Measurements from ENCODE around the gene FAM111A.

Gene FAM111A

GRCh38 chr11:59186130-59186594 lies 43.5 kb downstream of the FAM111A start:
- H3K36me3 ChIP-seq (ENCODE audit: control insufficient read depth in 2 of 2, insufficient read depth in 1 of 2, low read length in 2 of 2), result peaks cover 0 to 41% of the 10 kb centered on the region in 2 experiments; a peak in 1 of 3 replicates
- POLR2A ChIA-PET, result interaction anchor here (0.7 kb wide), 1 partner anchor 15 kb away, joined by 4 read pairs; the partner anchor contains the start of gene DTX4
- no peaks in the 10 kb centered on the region for H3K4me1 ChIP-seq (ENCODE audit: control insufficient read depth, insufficient read depth, low read length)
- no peak overlapping the region for H3K27ac ChIP-seq (ENCODE audit: extremely low read depth, low read depth, low read length)
- CTCF ChIA-PET, result interaction anchor here (0.6 to 4.4 kb wide), 21 partner anchors 9 to 1281 kb away, joined by 3 to 78 read pairs (median 4); partner anchors contain the start of genes DTX4 and FAM111A
- H3K9me3 ChIP-seq (ENCODE audit: control insufficient read depth, insufficient read depth, low read depth, low read length), result no peaks in the 10 kb centered on the region
- TF ChIP-seq ZNF549 (tag by site-specific recombination; IDR thresholded peaks at IDR 0.05) (no peak), ZBTB48 (tag by site-specific recombination; IDR thresholded peaks at IDR 0.05) (no peak), ZNF354C (tag by site-specific recombination; IDR thresholded peaks at IDR 0.05; ENCODE audit: borderline replicate concordance, low read depth) (no peak), SCRT2 (tag by site-specific recombination; IDR thresholded peaks at IDR 0.05) (peak; percentile 69)
- no peak overlapping the region for H3K4me3 ChIP-seq (ENCODE audit: low read depth, low read length)

GRCh38 chr11:59187035-59187434 lies 44.4 kb downstream of the FAM111A start:
- H3K4me3 ChIP-seq (ENCODE audit: low read depth, low read length), result no peak overlapping the region
- CTCF ChIA-PET, result interaction anchor here (0.9 to 4.4 kb wide), 9 partner anchors 10 to 732 kb away, joined by 3 to 78 read pairs (median 8); partner anchors contain the start of genes DTX4 and FAM111A
- TF ChIP-seq ZNF202 (tag by site-specific recombination; IDR thresholded peaks at IDR 0.05; ENCODE audit: borderline replicate concordance) (no peak), ZNF623 (tag by site-specific recombination; IDR thresholded peaks at IDR 0.05) (no peak), KLF9 (tag by site-specific recombination; IDR thresholded peaks at IDR 0.05; ENCODE audit: low read depth) (no peak), ZNF561 (tag by site-specific recombination; IDR thresholded peaks at IDR 0.05; ENCODE audit: borderline replicate concordance) (no peak), ZNF114 (tag by site-specific recombination; IDR thresholded peaks at IDR 0.05) (no peak), ZNF146 (tag by site-specific recombination; IDR thresholded peaks at IDR 0.05) (no peak), GLIS2 (tag by site-specific recombination; IDR thresholded peaks at IDR 0.05) (no peak), ZNF610 (tag by site-specific recombination; IDR thresholded peaks at IDR 0.05; ENCODE audit: borderline replicate concordance) (no peak), ZNF341 (tag by site-specific recombination; IDR thresholded peaks at IDR 0.05; ENCODE audit: low read depth) (no peak), ZNF16 (tag by site-specific recombination; IDR thresholded peaks at IDR 0.05; ENCODE audit: low read depth) (no peak), ZSCAN5A (tag by site-specific recombination; IDR thresholded peaks at IDR 0.05) (no peak)

GRCh38 chr11:59187587-59187986 lies 44.9 kb downstream of the FAM111A start:
- no peak overlapping the region for H3K27ac ChIP-seq (ENCODE audit: extremely low read depth, low read depth, low read length)
- POLR2A ChIA-PET, result no interaction called here
- H3K4me1 ChIP-seq (ENCODE audit: control insufficient read depth, insufficient read depth, low read length), result no peaks in the 10 kb centered on the region
- peaks cover 0 to 42% of the 10 kb centered on the region in 2 experiments; a peak in 1 of 3 replicates for H3K36me3 ChIP-seq (ENCODE audit: control insufficient read depth in 2 of 2, insufficient read depth in 1 of 2, low read length in 2 of 2)
- H3K9me3 ChIP-seq (ENCODE audit: control insufficient read depth, insufficient read depth, low read depth, low read length), result no peaks in the 10 kb centered on the region
- no peak overlapping the region for H3K4me3 ChIP-seq (ENCODE audit: low read depth, low read length)
- CTCF ChIA-PET, result interaction anchor here (1.3 to 4.4 kb wide), 4 partner anchors 11 to 24 kb away, joined by 6 to 78 read pairs (median 32); partner anchors contain the start of gene DTX4
- TF ChIP-seq HOXA7 (CRISPR knock-in tag; IDR thresholded peaks at IDR 0.05; ENCODE audit: borderline replicate concordance), result no peak
- no peak for TF ChIP-seq ZNF571 (tag by site-specific recombination; IDR thresholded peaks at IDR 0.05)
- TF ChIP-seq ZNF16 (tag by site-specific recombination; IDR thresholded peaks at IDR 0.05; ENCODE audit: low read depth), result no peak
- no peak for TF ChIP-seq ZNF157 (tag by site-specific recombination; IDR thresholded peaks at IDR 0.05)
- TF ChIP-seq ZNF18 (tag by site-specific recombination; IDR thresholded peaks at IDR 0.05), result no peak
- no peak for TF ChIP-seq ZNF404 (tag by site-specific recombination; IDR thresholded peaks at IDR 0.05)
- no peak for TF ChIP-seq ZNF624 (tag by site-specific recombination; IDR thresholded peaks at IDR 0.05)
- TF ChIP-seq ZNF280D (tag by site-specific recombination; IDR thresholded peaks at IDR 0.05), result no peak
- TF ChIP-seq SP2 (tag by site-specific recombination; IDR thresholded peaks at IDR 0.05), result no peak
- no peak for TF ChIP-seq ZNF112 (tag by site-specific recombination; IDR thresholded peaks at IDR 0.05)
- no peak for TF ChIP-seq IKZF3 (tag by site-specific recombination; IDR thresholded peaks at IDR 0.05)
- TF ChIP-seq ZNF707 (tag by site-specific recombination; IDR thresholded peaks at IDR 0.05), result no peak
- no peak for TF ChIP-seq SCRT2 (tag by site-specific recombination; IDR thresholded peaks at IDR 0.05)

More at GRCh38 chr11:59187035-59187434, 44.4 kb downstream of the FAM111A start:
- Histone ChIP-seq H3K36me3 (ENCODE audit: control insufficient read depth in 2 of 2, insufficient read depth in 1 of 2, low read length in 2 of 2) (peaks cover 0 to 42% of the 10 kb centered on the region in 2 experiments; a peak in 1 of 3 replicates), H3K4me1 (ENCODE audit: control insufficient read depth, insufficient read depth, low read length) (no peaks in the 10 kb centered on the region), H3K9me3 (ENCODE audit: control insufficient read depth, insufficient read depth, low read depth, low read length) (no peaks in the 10 kb centered on the region), H3K27ac (ENCODE audit: extremely low read depth, low read depth, low read length) (no peak overlapping the region)
- POLR2A ChIA-PET, result no interaction called here
